ENCODE measurements around the gene LYPD3.

LYPD3 gene

GRCh38 chr19:43461303-43461702 lies 4.1 kb downstream of the LYPD3 start:
- no peak overlapping the region for H3K27ac ChIP-seq
- H3K4me1 ChIP-seq (ENCODE audit: control insufficient read depth in 1 of 2, insufficient read depth in 1 of 2, low read depth in 1 of 2, low read length in 1 of 2): peaks cover 24 to 28% of the 10 kb centered on the region in 2 experiments
- H3K27me3 ChIP-seq: peaks cover 61% of the 10 kb centered on the region
- H3K36me3 ChIP-seq: no peaks in the 10 kb centered on the region
- TF ChIP-seq, protein P1, sequence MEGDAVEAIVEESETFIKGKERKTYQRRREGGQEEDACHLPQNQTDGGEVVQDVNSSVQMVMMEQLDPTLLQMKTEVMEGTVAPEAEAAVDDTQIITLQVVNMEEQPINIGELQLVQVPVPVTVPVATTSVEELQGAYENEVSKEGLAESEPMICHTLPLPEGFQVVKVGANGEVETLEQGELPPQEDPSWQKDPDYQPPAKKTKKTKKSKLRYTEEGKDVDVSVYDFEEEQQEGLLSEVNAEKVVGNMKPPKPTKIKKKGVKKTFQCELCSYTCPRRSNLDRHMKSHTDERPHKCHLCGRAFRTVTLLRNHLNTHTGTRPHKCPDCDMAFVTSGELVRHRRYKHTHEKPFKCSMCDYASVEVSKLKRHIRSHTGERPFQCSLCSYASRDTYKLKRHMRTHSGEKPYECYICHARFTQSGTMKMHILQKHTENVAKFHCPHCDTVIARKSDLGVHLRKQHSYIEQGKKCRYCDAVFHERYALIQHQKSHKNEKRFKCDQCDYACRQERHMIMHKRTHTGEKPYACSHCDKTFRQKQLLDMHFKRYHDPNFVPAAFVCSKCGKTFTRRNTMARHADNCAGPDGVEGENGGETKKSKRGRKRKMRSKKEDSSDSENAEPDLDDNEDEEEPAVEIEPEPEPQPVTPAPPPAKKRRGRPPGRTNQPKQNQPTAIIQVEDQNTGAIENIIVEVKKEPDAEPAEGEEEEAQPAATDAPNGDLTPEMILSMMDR (IDR thresholded peaks at IDR 0.05): no peak
- no peak overlapping the region for H3K4me3 ChIP-seq (ENCODE audit: low read depth in 1 of 2, low read length in 1 of 2)
- no peaks in the 10 kb centered on the region for H3K9me3 ChIP-seq

DNA sequence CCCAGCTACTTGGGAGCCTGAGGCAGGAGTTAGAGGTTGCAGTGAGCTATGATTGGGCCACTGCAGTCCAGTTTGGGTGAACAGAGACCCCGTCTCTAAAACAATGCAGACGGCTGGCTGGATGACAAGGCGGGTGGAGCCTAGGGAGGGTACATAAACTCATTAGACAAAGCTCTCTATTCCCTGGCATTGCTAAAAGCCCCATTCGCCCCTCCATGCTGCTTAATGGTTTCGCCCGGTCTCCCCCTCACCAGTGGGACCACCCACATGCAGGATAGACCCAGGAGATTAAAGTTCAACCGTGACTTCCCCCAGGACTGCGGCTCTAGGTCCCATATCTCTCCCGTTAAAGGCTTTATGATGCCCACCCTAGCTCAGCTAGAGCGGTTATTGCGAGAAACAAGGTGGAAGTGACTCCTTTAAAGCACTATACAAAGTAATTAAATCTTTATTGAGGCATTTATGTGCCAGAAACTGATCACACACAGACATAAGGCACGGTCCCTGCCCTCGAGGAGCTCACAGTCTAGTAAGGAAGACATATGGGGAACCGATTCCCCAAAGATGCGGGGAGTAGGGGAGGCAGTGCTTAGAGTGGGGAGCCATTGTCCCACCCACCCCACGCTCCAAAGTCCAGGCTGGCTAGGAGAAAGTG lies 4.9 kb downstream of the LYPD3 start:
- Histone ChIP-seq H3K4me1 (ENCODE audit: control insufficient read depth in 1 of 2, insufficient read depth in 1 of 2, low read depth in 1 of 2, low read length in 1 of 2) (peaks cover 30 to 31% of the 10 kb centered on the region in 2 experiments), H3K27me3 (peaks cover 53% of the 10 kb centered on the region), H3K27ac (no peak overlapping the region), H3K4me3 (ENCODE audit: low read depth in 1 of 2, low read length in 1 of 2) (no peak overlapping the region), H3K9me3 (no peaks in the 10 kb centered on the region), H3K36me3 (no peaks in the 10 kb centered on the region)
- TF ChIP-seq, protein P1 (IDR thresholded peaks at IDR 0.05): no peak

- peaks cover 12 to 17% of the 10 kb centered on the region in 2 experiments for H3K4me1 ChIP-seq (ENCODE audit: control insufficient read depth in 1 of 2, insufficient read depth in 1 of 2, low read depth in 1 of 2, low read length in 1 of 2)
- TF ChIP-seq, protein P1 (IDR thresholded peaks at IDR 0.05): no peak
- H3K27ac ChIP-seq: no peak overlapping the region
- no peak overlapping the region for H3K4me3 ChIP-seq (ENCODE audit: low read depth in 1 of 2, low read length in 1 of 2)
- H3K36me3 ChIP-seq: no peaks in the 10 kb centered on the region
- peaks cover 35% of the 10 kb centered on the region for H3K27me3 ChIP-seq
- H3K9me3 ChIP-seq: no peaks in the 10 kb centered on the region
Observed at GRCh38 chr19:43457809-43458208, 7.6 kb downstream of the LYPD3 start.

DNA sequence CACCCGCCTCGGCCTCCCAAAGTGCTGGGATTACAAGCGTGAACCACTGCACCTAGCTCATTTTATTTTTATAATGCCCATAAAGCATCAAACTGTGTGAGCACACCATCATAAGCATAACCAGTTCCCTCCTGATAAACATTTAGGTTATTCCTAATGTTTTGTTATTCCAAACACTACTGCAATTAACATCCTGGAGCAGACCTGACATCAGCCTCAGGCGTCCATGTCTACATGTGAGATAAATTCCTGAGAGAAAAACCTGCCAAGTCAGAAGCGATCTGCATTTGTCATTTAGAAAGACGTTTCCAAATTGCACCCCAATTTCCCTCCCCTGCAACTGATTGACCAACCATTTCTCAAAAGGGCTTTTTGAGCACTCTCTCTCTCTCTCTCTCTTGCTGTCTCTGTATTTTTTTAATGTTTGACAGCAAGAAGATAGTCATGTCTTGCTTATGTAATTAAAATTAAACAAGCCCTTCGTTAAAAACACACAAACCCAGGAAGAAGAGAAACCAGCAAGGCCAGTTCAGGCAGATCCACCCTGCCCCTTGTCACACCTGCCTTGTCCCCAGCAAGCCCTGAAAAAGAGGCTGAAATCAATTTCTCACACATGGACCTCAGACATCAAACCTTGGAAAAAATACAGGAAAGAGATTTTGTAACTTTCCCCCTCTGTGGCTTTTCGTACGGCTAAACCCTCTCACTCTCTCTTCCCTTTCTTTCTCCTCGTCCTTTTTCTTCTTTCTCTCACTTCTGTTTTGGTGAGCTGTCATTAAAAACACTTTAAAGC lies 9.9 kb downstream of the LYPD3 start:
- Histone ChIP-seq H3K4me3 (ENCODE audit: low read depth in 1 of 2, low read length in 1 of 2) (no peak overlapping the region), H3K27me3 (peaks cover 17% of the 10 kb centered on the region), H3K4me1 (ENCODE audit: control insufficient read depth in 1 of 2, insufficient read depth in 1 of 2, low read depth in 1 of 2, low read length in 1 of 2) (peaks cover 10 to 15% of the 10 kb centered on the region in 2 experiments), H3K27ac (no peak overlapping the region), H3K9me3 (no peaks in the 10 kb centered on the region), H3K36me3 (no peaks in the 10 kb centered on the region)
- TF ChIP-seq, protein P1 (IDR thresholded peaks at IDR 0.05): no peak

- Histone ChIP-seq H3K36me3 (no peaks in the 10 kb centered on the region), H3K9me3 (no peaks in the 10 kb centered on the region), H3K27me3 (peaks cover 10% of the 10 kb centered on the region), H3K27ac (no peak overlapping the region), H3K4me3 (ENCODE audit: low read depth in 1 of 2, low read length in 1 of 2) (no peak overlapping the region), H3K4me1 (ENCODE audit: control insufficient read depth in 1 of 2, insufficient read depth in 1 of 2, low read depth in 1 of 2, low read length in 1 of 2) (peaks cover 10 to 15% of the 10 kb centered on the region in 2 experiments)
- TF ChIP-seq, protein P1 (IDR thresholded peaks at IDR 0.05): no peak
Observed at GRCh38 chr19:43454031-43454430, 11.4 kb downstream of the LYPD3 start.

Data from neutrophil (primary cell).